GM12878 (cell line): ENCODE data around the gene CDYL. TPM values are rescaled to one million over a fixed set of nuclear protein-coding genes. Genes with fewer than 3 reads are reported as not detected.

Experiments
- ATAC-seq: fragments of 200-7000 bp; cut with Tn5 transposase; 3 replicates; pipeline ENCODE4 v1.9.1; 2020; ENCODE audit warnings: mild to moderate bottlenecking, moderate library complexity
- BruUV-seq: library from RNA; stranded (reverse); fragments of 400-500 nt; replicated peaks from 2 replicates; lab custom pipeline; 2021; lab: Mats Ljungman, UMichigan
- CTCF ChIA-PET: fragments of 300-600 bp; sonication (Branson Sonifier 250); formaldehyde crosslinking; extraction: SDS; loops from one replicate; lab custom pipeline; 2021; ENCODE audit warnings: inconsistent platforms; lab: Yijun Ruan, JAX
- POLR2A ChIA-PET: fragments of 350-600 bp; formaldehyde crosslinking; extraction: SDS; loops from one replicate; lab custom pipeline; 2021; ENCODE audit warnings: inconsistent platforms; lab: Charles Lee
- RAD21 ChIA-PET: fragments of 300-600 bp; sonication (Branson Sonifier 250); formaldehyde crosslinking; loops from one replicate; lab custom pipeline; 2023; ENCODE audit warnings: antibody characterized with exemption; ENCODE audit not compliant: unreplicated experiment; lab: Charles Lee
- SMC1A ChIA-PET: fragments of 300-600 bp; sonication (Branson Sonifier 250); formaldehyde crosslinking; loops from one replicate; lab custom pipeline; 2023; ENCODE audit not compliant: unreplicated experiment, uncharacterized antibody; lab: Charles Lee
- DNase-seq: peaks from one replicate; pipeline ENCODE4 v3.0.0-alpha.2; 2011; ENCODE audit warnings: low read depth, low spot score
- FAIRE-seq: peaks from 3 replicates; lab custom pipeline; 2011; peaks lifted over from hg19 to GRCh38; lab: Jason Lieb, UNC
- H2AFZ ChIP-seq: 2 replicates; pipeline ENCODE4 v1.6.0; 2011; ENCODE audit warnings: low read depth, low read length, control low read depth; ENCODE audit not compliant: control insufficient read depth
- H3K27ac ChIP-seq: 2 replicates; pipeline ENCODE4 v1.5.1; 2011; ENCODE audit warnings: control low read depth; ENCODE audit not compliant: control insufficient read depth, insufficient read depth
- H3K27me3 ChIP-seq, 2 experiments: replicated peaks in 1 of 2; 2 replicates each; pipeline versions ENCODE4 v1.6.0 to v1.6.1; 2011; ENCODE audit warnings: low read length in 1 of 2; ENCODE audit not compliant: control insufficient read depth in 2 of 2, insufficient read depth in 2 of 2
- H3K36me3 ChIP-seq, 2 experiments: 2 replicates each; pipeline ENCODE4 v1.5.1; 2011; ENCODE audit warnings: low read length in 1 of 2; ENCODE audit not compliant: control insufficient read depth in 2 of 2, insufficient read depth in 2 of 2
- H3K4me1 ChIP-seq: 2 replicates; pipeline ENCODE4 v1.6.1; 2011; ENCODE audit warnings: mild to moderate bottlenecking, low read length, moderate library complexity, mixed read lengths; ENCODE audit not compliant: control insufficient read depth, insufficient read depth
- H3K4me2 ChIP-seq: 2 replicates; pipeline ENCODE4 v1.6.0; 2011; ENCODE audit warnings: control low read depth; ENCODE audit not compliant: control insufficient read depth, insufficient read depth
- H3K4me3 ChIP-seq: fragments of 200-600 bp; sonication (generic); 2 replicates; pipeline ENCODE4 v1.5.1; 2016
- H3K79me2 ChIP-seq: 2 replicates; pipeline ENCODE4 v1.6.0; 2011; ENCODE audit warnings: low read length; ENCODE audit not compliant: control insufficient read depth, insufficient read depth
- H3K9ac ChIP-seq: 2 replicates; pipeline ENCODE4 v1.8.0; 2011; ENCODE audit warnings: low read length, control low read depth, mixed read lengths; ENCODE audit not compliant: control insufficient read depth, insufficient read depth
- H3K9me3 ChIP-seq: replicated peaks from 3 replicates; pipeline ENCODE4 v1.5.1; 2011; ENCODE audit warnings: mild to moderate bottlenecking, low read length; ENCODE audit not compliant: control insufficient read depth, insufficient read depth
- H4K20me1 ChIP-seq: 2 replicates; pipeline ENCODE4 v1.6.0; 2011; ENCODE audit not compliant: control insufficient read depth, insufficient read depth
- FOXM1 ChIP-seq: IDR thresholded peaks from 2 replicates; pipeline ENCODE4 v1.6.1; 2012; ENCODE audit warnings: low read depth, mild to moderate bottlenecking, inconsistent platforms, low read length, moderate library complexity
- IKZF1 ChIP-seq: fragments of 450-650 bp; conservative IDR thresholded peaks from 2 replicates; pipeline ENCODE4 v1.6.1; 2017; ENCODE audit warnings: antibody characterized with exemption, mild to moderate bottlenecking
- NFIC ChIP-seq: IDR thresholded peaks from 2 replicates; pipeline ENCODE4 v1.6.1; 2012; ENCODE audit warnings: low read depth, mild to moderate bottlenecking, inconsistent platforms, low read length, moderate library complexity
- POLR2AphosphoS2 ChIP-seq: IDR thresholded peaks from 2 replicates; pipeline ENCODE4 v1.6.1; 2011; ENCODE audit warnings: low read depth, mild to moderate bottlenecking, low read length, improper control_type of control experiment, moderate library complexity
- WGBS: methylation state at CpG from one replicate; pipeline ENCODE4 v1.1.6; 2016; ENCODE audit warnings: low lambda C conversion rate; ENCODE audit not compliant: insufficient replicate concordance, insufficient coverage; ENCODE audit errors: missing lambda C conversion rate; 5-methylcytosine and 5-hydroxymethylcytosine counted together
- in situ Hi-C: fragments of 300-500 bp; cut with MboI; formaldehyde crosslinking; loops from 9 replicates; pipeline ENCODE4 v1.14.3; 2018; ENCODE audit warnings: mixed read lengths
- intact Hi-C: fragments of 100-400 bp; cut with micrococcal nuclease; formaldehyde crosslinking; loops from one replicate; pipeline ENCODE4 v1.14.2; 2022; ENCODE audit not compliant: unreplicated experiment
- polyA plus RNA-seq, 11 experiments: library from polyadenylated mRNA; depleted of rRNA in 4 of 11; unstranded in 6 of 11; stranded (reverse) in 5 of 11; fragments of >200 nt; fragmentation: Nextera tagmentation in 4 of 11; fragmentation: Illumina TruSeq in 1 of 11; extraction: Ambion mirVana in 4 of 11; extraction: Trizol in 1 of 11; gene quantifications; 1 replicate in 1 of 11; 2 replicates in 10 of 11; pipeline versions ENCODE4 v1.2.1 to v1.2.3, GENCODE V29; 2011 to 2016; ENCODE audit warnings: inconsistent platforms in 2 of 11, missing spikeins in 2 of 11, low read depth in 1 of 11
- total RNA-seq, 4 experiments: library from RNA; depleted of rRNA in 3 of 4; stranded (reverse); fragments of >200 nt in 3 of 4; fragmentation: Illumina TruSeq in 1 of 4; extraction: Trizol in 1 of 4; gene quantifications; 2 replicates each; pipeline versions ENCODE4 v1.2.1 to v1.2.3, GENCODE V29; 2013 to 2021
- TF ChIP-seq, protein P1 (sequence below): IDR thresholded peaks from 2 replicates; pipeline ENCODE4 v1.6.1; 2011; ENCODE audit warnings: low read depth, mild to moderate bottlenecking, low read length, moderate library complexity, borderline replicate concordance; ENCODE audit errors: extremely low read depth

The CDYL gene
- total and polyA plus RNA-seq, 10 of the 15 experiments (the other 5 are each of a cell fraction or from before 2014, with no cell fraction given) = 9.3 to 61.2 (median 28.5) TPM

DNA sequence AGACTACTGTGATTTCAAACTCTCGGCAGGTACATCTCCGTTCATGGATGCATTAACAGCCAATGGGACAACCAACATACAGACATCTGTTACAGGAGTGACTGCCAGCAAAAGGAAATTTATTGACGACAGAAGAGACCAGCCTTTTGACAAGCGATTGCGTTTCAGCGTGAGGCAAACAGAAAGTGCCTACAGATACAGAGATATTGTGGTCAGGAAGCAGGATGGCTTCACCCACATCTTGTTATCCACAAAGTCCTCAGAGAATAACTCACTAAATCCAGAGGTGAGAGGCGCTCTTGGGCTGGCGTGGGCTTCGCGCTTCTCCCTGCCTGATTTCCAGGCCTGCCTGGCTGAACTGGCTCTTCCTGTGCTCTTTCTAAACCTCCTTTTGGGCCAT, 159.3 kb downstream of the CDYL start (continued):
- TF ChIP-seq FOXM1 = 0 out of 2 replicates have a peak, but pooled peaks have one; percentile 6
- TF ChIP-seq POLR2AphosphoS2 = no peak
- TF ChIP-seq IKZF1 = peak; percentile 38; the same call in 1 of the 2 replicates

- no peak overlapping the region for H3K9ac ChIP-seq
- intact Hi-C loops = loop anchor here (2.0 to 5.0 kb wide), 2 partner anchors 79 to 159 kb away; partner anchors contain the start of gene CDYL
- ChIA-PET CTCF (interaction anchor here (0.8 to 2.5 kb wide), 6 partner anchors 9 to 159 kb away, joined by 3 to 10 read pairs (median 6); no protein-coding TSS in a partner anchor), RAD21 (interaction anchor here (1.0 to 1.6 kb wide), 3 partner anchors 87 to 160 kb away, joined by 3 to 4 read pairs (median 3); partner anchors contain the start of gene CDYL), SMC1A (interaction anchor here (0.7 to 1.3 kb wide), 4 partner anchors 9 to 93 kb away, joined by 3 to 5 read pairs (median 4); no protein-coding TSS in a partner anchor), POLR2A (no interaction called here)
- ATAC-seq (no peak), FAIRE-seq (no peak), DNase-seq (no peak)
- TF ChIP-seq, protein P1, sequence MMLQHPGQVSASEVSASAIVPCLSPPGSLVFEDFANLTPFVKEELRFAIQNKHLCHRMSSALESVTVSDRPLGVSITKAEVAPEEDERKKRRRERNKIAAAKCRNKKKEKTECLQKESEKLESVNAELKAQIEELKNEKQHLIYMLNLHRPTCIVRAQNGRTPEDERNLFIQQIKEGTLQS = no peak
- TF ChIP-seq NFIC = 0 out of 2 replicates have a peak, but pooled peaks have one; percentile 18
- H3K27ac ChIP-seq = no peak overlapping the region
- peaks cover 8 to 21% of the 10 kb centered on the region in 2 experiments for H3K36me3 ChIP-seq
- no peak overlapping the region; the same call in 1 of the 2 replicates for H3K4me2 ChIP-seq
- H3K4me1 ChIP-seq = peaks cover 12% of the 10 kb centered on the region
- in situ Hi-C loops = no loop called here
- H3K27me3 ChIP-seq = no peaks in the 10 kb centered on the region
- no peak overlapping the region for H3K4me3 ChIP-seq
- BruUV-seq = no TSS peak
- no peaks in the 10 kb centered on the region for H3K9me3 ChIP-seq
- peaks cover 3% of the 10 kb centered on the region; the same call in 1 of the 2 replicates for H4K20me1 ChIP-seq
- no peak overlapping the region for H2AFZ ChIP-seq
- 88% methylated on average over 13 of the region's 13 CpGs for WGBS
- H3K79me2 ChIP-seq = no peaks in the 10 kb centered on the region; the same call in 1 of the 2 replicates
Observed at GRCh38 chr6:4935975-4936680, 159.9 kb downstream of the CDYL start.
